K562 (cell line): ENCODE results near the gene RAB25. TPM values are rescaled to one million over a fixed set of nuclear protein-coding genes. Genes with fewer than 3 reads are reported as not detected.
A peak's percentile ranks its signal among the peaks of the same experiment; 100 is the strongest.

Experiments used
- CBFA2T2 ChIP-seq: fragments of 450-650 bp; conservative IDR thresholded peaks from 2 replicates; pipeline ENCODE4 v1.6.1; 2017; ENCODE audit warnings: mild to moderate bottlenecking
- CTCFL ChIP-seq: IDR thresholded peaks from 2 replicates; pipeline ENCODE4 v1.6.1; 2011; ENCODE audit warnings: borderline replicate concordance, low read depth, mild to moderate bottlenecking, moderate library complexity, low read length; ENCODE audit not compliant: insufficient read depth, poor library complexity, severe bottlenecking
- E2F8 ChIP-seq: fragments of 450-650 bp; IDR thresholded peaks from 2 replicates; pipeline ENCODE4 v1.7.1; 2018; ENCODE audit warnings: mild to moderate bottlenecking, low read depth; ENCODE audit not compliant: partially characterized antibody
- GMEB1 ChIP-seq: fragments of 250-450 bp; sonication (Bioruptor Pico); IDR thresholded peaks from 2 replicates; pipeline ENCODE4 v1.4.0; 2020; ENCODE audit warnings: mild to moderate bottlenecking
- HNRNPL ChIP-seq: fragments of 200-400 bp; formaldehyde crosslinking; IDR thresholded peaks from 2 replicates; pipeline ENCODE4 v1.6.1; 2017; ENCODE audit warnings: low read depth, mild to moderate bottlenecking, low read length
- MBD2 ChIP-seq: sonication (generic); IDR thresholded peaks from 2 replicates; pipeline ENCODE4 v1.6.1; 2016; ENCODE audit warnings: low read depth, borderline replicate concordance
- MCM2 ChIP-seq: fragments of 450-650 bp; IDR thresholded peaks from 2 replicates; pipeline ENCODE4 v1.6.1; 2017; ENCODE audit warnings: low read depth, mild to moderate bottlenecking
- MIER1 ChIP-seq: fragments of 450-650 bp; IDR thresholded peaks from 2 replicates; pipeline ENCODE4 v1.6.1; 2016; ENCODE audit warnings: antibody characterized with exemption, mild to moderate bottlenecking, low read depth
- NCOA6 ChIP-seq: fragments of 450-650 bp; IDR thresholded peaks from 2 replicates; pipeline ENCODE4 v1.6.1; 2017; ENCODE audit warnings: mild to moderate bottlenecking
- SAFB2 ChIP-seq: fragments of 200-400 bp; formaldehyde crosslinking; IDR thresholded peaks from 2 replicates; pipeline ENCODE4 v1.6.1; 2018; ENCODE audit warnings: borderline replicate concordance, low read length, low read depth, moderate library complexity; ENCODE audit not compliant: severe bottlenecking
- TFAM ChIP-seq: fragments of 250-450 bp; sonication (Bioruptor Pico); conservative IDR thresholded peaks from 2 replicates; pipeline ENCODE4 v1.5.0; 2021; ENCODE audit warnings: mild to moderate bottlenecking, moderate library complexity
- ZNF398 ChIP-seq: fragments of 250-450 bp; sonication (Bioruptor Pico); IDR thresholded peaks from 2 replicates; pipeline ENCODE4 v1.8.0; 2021; ENCODE audit warnings: moderate library complexity, mild to moderate bottlenecking, inconsistent platforms
- ZNF589 ChIP-seq: fragments of 200-800 bp; sonication (Bioruptor generic); IDR thresholded peaks from 2 replicates; pipeline ENCODE4 v1.6.1; 2016; ENCODE audit warnings: low read depth, missing genetic modification characterization, missing compliant biosample characterization
- ZNF79 ChIP-seq: fragments of 250-450 bp; sonication (Bioruptor Pico); IDR thresholded peaks from 2 replicates; pipeline ENCODE4 v1.4.0; 2020; ENCODE audit warnings: low read depth, mild to moderate bottlenecking, moderate library complexity
- polyA plus RNA-seq, 8 experiments: library from polyadenylated mRNA; depleted of rRNA in 4 of 8; stranded (reverse) in 5 of 8; unstranded in 3 of 8; fragments of >200 nt; fragmentation: Nextera tagmentation in 2 of 8; fragmentation: Illumina TruSeq in 1 of 8; extraction: Ambion mirVana in 2 of 8; extraction: Trizol in 1 of 8; gene quantifications; 2 replicates each; pipeline versions ENCODE4 v1.2.1 to v1.2.3, GENCODE V29; 2011 to 2014; ENCODE audit warnings: inconsistent platforms in 1 of 8, missing spikeins in 1 of 8
- total RNA-seq, 7 experiments: library from RNA; depleted of rRNA in 6 of 7; stranded (reverse); fragments of >200 nt in 6 of 7; fragmentation: Illumina TruSeq in 2 of 7; extraction: Trizol in 2 of 7; gene quantifications; 2 replicates each; pipeline versions ENCODE4 v1.2.1 to v1.2.3, GENCODE V29; 2011 to 2021; ENCODE audit warnings: low replicate concordance in 1 of 7

RAB25 gene
- total and polyA plus RNA-seq, 9 of the 15 experiments (the other 6 are each of a cell fraction or from before 2014, with no cell fraction given): 0.10 to 0.27 (median 0.13) TPM; not detected in 6

GRCh38 chr1:156114101-156114918 lies 53.4 kb downstream of the RAB25 start, which contains the start of gene LMNA (continued):
- no peak for TF ChIP-seq ZNF398
- TF ChIP-seq ZNF589 (CRISPR knock-in tag): no peak
- peak; percentile 62; the same call in 1 of the 2 replicates for TF ChIP-seq MBD2
- no peak for TF ChIP-seq TFAM (CRISPR knock-in tag)
- TF ChIP-seq HNRNPL: peak; percentile 56; the same call in 1 of the 2 replicates
- no peak for TF ChIP-seq MCM2
- TF ChIP-seq ZNF79 (CRISPR knock-in tag): no peak
- no peak for TF ChIP-seq NCOA6
- no peak for TF ChIP-seq CTCFL
- no peak for TF ChIP-seq E2F8
- no peak for TF ChIP-seq CBFA2T2
- TF ChIP-seq SAFB2: no peak
- no peak for TF ChIP-seq GMEB1
- no peak for TF ChIP-seq MIER1
